HCT116 (cell line): Measurements from ENCODE around the gene MORC1.

Experiments
- CEBPB ChIP-seq: IDR thresholded peaks from 2 replicates; pipeline ENCODE4 v1.6.1; 2012; ENCODE audit warnings: low read depth
- CTCF ChIP-seq, 3 experiments: fragments of 200-600 bp in 1 of 3; sonication (generic) in 1 of 3; IDR thresholded peaks in 2 of 3; conservative IDR thresholded peaks in 1 of 3; 2 replicates each; pipeline ENCODE4 v1.5.1; 2012 to 2017; ENCODE audit warnings: low read depth in 2 of 3, low read length in 2 of 3, antibody characterized with exemption in 1 of 3, borderline replicate concordance in 1 of 3, control low read depth in 1 of 3, mild to moderate bottlenecking in 1 of 3, mixed read lengths in 1 of 3, mixed run types in 1 of 3, moderate library complexity in 1 of 3; ENCODE audit not compliant: insufficient read depth in 1 of 3
- ELF1 ChIP-seq: IDR thresholded peaks from 2 replicates; pipeline ENCODE4 v1.6.1; 2012; ENCODE audit warnings: low read depth, borderline replicate concordance
- EZH2 ChIP-seq: fragments of 200-600 bp; sonication (generic); IDR thresholded peaks from 2 replicates; pipeline ENCODE4 v1.6.1; 2017; ENCODE audit warnings: antibody characterized with exemption, mixed run types
- EZH2phosphoT487 ChIP-seq: fragments of 200-600 bp; IDR thresholded peaks from 2 replicates; pipeline ENCODE4 v1.6.1; 2018; ENCODE audit warnings: antibody characterized with exemption, borderline replicate concordance
- JUND ChIP-seq: IDR thresholded peaks from 2 replicates; pipeline ENCODE4 v1.6.1; 2012
- POLR2A ChIP-seq: IDR thresholded peaks from 2 replicates; pipeline ENCODE4 v1.7.0; 2011; ENCODE audit warnings: borderline replicate concordance; ENCODE audit not compliant: insufficient read depth, insufficient read length; ENCODE audit errors: extremely low read depth
- TF ChIP-seq, protein P1 (sequence below): IDR thresholded peaks from 2 replicates; pipeline ENCODE4 v1.6.1; 2012

DNA sequence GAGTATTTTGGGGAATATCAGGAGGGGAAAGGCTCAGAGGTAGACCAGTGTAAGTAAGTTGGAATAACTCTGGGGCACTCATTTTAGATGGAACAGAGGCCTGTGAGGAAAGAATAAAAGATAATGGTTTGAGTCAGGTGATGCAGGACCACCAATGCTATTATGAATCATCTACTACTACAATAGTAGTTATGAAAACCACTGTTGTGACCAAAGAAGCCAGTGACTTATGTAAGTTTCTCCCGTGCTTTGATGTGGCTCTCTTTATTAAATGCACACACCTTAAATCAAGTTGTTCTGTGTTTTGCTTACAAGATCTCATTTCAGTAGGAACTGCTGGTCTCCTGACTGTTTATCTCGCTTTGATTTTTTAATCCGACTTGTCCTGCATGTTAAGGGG lies 151.2 kb downstream of the MORC1 start:
- TF ChIP-seq CTCF (IDR thresholded peaks at IDR 0.05 in 2 of 3, conservative IDR thresholded peaks at IDR 0.05 in 1 of 3; ENCODE audit: borderline replicate concordance in 1 of 3, insufficient read depth in 1 of 3, low read depth in 2 of 3, low read length in 2 of 3) (no peak), POLR2A (no peak), JUND (no peak), EZH2 (no peak), ELF1 (no peak), CEBPB (no peak), EZH2phosphoT487 (no peak)
- TF ChIP-seq, protein P1, sequence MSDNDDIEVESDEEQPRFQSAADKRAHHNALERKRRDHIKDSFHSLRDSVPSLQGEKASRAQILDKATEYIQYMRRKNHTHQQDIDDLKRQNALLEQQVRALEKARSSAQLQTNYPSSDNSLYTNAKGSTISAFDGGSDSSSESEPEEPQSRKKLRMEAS: no peak
